ENCODE data around the gene CBL.

DNA sequence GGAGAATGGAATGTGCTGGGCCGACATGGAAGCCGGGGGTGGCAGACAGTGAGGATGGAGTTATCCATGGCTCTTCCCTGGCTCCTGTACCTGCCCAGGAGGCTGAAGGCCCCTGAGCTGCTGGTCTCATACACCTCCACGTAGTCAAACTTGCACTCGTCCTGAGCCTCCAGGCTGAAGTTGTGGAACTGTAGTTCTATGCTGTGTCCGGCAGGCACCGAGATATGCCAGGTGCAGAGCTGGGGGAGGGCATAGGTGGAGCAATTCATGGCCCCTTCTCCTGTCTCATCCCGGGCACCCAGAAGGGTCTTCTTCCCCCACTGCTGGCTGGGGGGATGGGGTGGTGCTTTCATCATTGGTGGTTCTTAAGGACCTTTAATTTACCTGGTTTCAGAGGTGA lies 137.6 kb downstream of the CBL start:
- no peak for TF ChIP-seq POLR2A (IDR thresholded peaks at IDR 0.05)
- TF ChIP-seq, protein P1, sequence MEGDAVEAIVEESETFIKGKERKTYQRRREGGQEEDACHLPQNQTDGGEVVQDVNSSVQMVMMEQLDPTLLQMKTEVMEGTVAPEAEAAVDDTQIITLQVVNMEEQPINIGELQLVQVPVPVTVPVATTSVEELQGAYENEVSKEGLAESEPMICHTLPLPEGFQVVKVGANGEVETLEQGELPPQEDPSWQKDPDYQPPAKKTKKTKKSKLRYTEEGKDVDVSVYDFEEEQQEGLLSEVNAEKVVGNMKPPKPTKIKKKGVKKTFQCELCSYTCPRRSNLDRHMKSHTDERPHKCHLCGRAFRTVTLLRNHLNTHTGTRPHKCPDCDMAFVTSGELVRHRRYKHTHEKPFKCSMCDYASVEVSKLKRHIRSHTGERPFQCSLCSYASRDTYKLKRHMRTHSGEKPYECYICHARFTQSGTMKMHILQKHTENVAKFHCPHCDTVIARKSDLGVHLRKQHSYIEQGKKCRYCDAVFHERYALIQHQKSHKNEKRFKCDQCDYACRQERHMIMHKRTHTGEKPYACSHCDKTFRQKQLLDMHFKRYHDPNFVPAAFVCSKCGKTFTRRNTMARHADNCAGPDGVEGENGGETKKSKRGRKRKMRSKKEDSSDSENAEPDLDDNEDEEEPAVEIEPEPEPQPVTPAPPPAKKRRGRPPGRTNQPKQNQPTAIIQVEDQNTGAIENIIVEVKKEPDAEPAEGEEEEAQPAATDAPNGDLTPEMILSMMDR (IDR thresholded peaks at IDR 0.05): no peak
